ENCODE data around the gene MEIS1. TPM values are rescaled to one million over a fixed set of nuclear protein-coding genes. Genes with fewer than 3 reads are reported as not detected.

The MEIS1 gene
- total RNA-seq, 1 experiment from 2014 or later, result 4.1 TPM

DNA sequence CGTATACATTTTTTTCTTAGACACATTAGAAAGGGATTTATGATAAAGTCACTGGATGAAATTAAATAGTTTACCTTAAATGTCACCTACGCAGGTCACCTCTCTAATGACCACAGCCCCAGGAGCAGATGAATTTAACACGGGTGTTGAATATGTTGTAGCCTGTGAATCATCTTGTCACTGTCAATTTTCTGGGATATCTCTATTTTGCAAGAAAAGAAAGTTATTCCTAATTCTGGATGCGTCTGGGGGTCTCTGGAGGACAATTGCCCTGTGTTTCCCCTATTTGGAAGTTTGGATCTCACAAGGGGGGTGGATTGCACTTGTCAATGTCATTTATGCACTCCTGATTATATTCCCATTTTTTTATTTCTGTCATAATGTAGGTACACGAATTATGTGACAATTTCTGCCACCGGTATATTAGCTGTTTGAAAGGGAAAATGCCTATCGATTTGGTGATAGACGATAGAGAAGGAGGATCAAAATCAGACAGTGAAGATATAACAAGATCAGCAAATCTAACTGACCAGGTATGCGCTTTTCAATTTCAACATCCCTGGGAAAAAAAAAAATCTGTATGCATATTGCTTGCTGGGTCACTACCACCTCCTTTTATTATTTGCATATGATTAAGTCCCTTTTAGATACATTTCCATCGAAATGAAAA is 7.7 kb downstream of the MEIS1 start:
- DNase-seq, result no peak
- ChIA-PET CTCF (no interaction called here), POLR2A (ENCODE audit: unreplicated experiment) (no interaction called here)
- Histone ChIP-seq H3K36me3 (ENCODE audit: low read depth, low read length) (no peaks in the 10 kb centered on the region), H3K4me1 (ENCODE audit: insufficient read depth, low read length) (no peaks in the 10 kb centered on the region), H4K20me1 (ENCODE audit: low read length) (no peaks in the 10 kb centered on the region), H3K9ac (ENCODE audit: low read length) (no peak overlapping the region), H3K9me3 (ENCODE audit: low read length) (no peaks in the 10 kb centered on the region), H2AFZ (ENCODE audit: low read length) (no peak overlapping the region), H3K9me2 (replicated peaks; ENCODE audit: low read length) (no peaks in the 10 kb centered on the region), H3K79me2 (ENCODE audit: low read length) (no peaks in the 10 kb centered on the region), H3K27ac (ENCODE audit: low read length) (no peak overlapping the region), H3K4me3 (ENCODE audit: low read length) (no peak overlapping the region), H3K4me2 (ENCODE audit: low read length) (no peak overlapping the region), H3F3A (ENCODE audit: low read length, unreplicated experiment) (no peaks in the 10 kb centered on the region), H3K27me3 (ENCODE audit: low read length) (no peaks in the 10 kb centered on the region)
- intact Hi-C loops (cut with micrococcal nuclease), result no loop called here
- TF ChIP-seq EZH2 (IDR thresholded peaks at IDR 0.05; ENCODE audit: low read length, unreplicated experiment), result no peak
- no TSS peak for BruUV-seq (replicated peaks)
- no peak for ATAC-seq

DNA sequence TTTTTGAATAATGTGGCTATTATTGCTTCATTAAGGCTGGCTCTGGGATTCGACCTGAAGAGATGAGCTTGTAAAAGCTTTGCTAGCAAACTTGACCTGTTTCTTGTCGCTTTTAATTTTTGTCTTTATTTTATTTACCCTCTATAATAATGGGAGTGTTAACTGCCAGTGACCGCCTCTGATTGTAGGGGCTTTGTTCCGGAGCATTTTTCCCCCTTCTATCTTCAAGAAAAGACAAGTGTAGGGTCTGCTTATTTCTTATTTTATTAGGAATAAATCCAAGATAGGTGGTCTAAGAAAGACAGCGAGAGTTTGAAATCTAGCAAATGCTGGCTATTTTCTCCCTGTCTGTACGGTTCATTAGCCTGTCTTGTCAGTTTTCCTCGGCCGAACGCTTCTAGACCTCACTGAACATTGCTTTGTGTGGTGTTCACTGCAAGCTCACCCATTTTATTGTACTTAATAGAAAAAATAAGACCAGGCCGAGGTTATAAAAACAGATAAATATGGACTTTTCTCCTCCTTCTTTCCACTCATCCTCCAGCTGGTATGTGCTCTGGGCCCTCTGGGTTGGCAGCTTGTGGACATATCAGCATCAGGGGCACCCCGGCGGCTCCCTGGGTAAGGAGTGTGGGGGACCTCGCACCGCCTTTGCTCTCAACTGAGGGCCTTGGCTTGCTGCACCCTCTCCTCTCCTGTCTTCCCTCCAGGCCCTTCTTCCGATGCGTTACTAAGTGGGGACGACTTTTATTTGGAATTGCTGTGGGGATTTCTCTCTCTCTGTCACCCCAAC is 8.5 kb downstream of the MEIS1 start:
- H3K79me2 ChIP-seq (ENCODE audit: low read length), result no peaks in the 10 kb centered on the region
- no TSS peak for BruUV-seq (replicated peaks)

DNA sequence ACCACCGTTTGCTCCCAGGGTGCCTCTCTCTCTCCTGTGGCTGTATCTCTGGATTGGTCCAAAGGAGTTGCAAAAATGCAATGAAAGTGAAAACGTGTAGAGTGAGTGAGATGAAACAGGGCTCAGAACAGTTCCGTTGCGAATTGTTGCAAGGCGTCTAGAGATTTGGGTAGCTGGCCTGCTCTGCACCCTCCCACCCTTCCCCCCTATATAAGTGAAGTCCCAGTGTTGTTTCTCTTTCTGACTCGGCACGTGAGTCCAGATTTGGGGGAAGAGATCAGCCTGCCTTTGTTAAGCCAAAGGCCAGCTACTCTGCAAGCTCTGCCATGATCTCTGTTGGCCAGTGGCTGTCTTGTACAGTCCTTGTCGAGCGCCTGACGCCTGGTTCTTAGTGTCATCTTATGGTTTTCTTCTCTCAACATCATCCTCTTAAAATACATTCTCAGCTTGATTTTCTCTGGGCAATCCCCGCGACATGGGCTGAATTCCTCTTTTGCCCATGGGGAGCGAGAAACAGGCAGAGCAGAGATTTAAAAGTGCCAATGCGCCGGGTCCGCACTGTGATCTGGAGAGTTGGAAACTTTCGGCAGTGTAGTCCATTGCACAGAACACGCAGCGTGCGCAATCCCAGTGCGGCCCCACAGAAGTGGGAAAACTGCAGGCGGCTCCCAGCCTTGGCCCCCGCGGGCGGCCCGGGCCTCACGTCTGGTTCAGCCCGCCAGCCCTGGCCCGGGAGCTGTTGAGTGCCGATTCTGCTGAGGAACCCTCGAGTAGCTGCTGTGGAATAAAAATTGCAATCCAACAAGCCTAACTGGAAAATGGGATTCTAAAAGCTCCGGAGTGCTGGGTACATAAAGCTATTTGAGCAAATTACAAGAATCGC is 9.3 kb downstream of the MEIS1 start:
- Histone ChIP-seq H3K9ac (ENCODE audit: low read length) (no peak overlapping the region), H3K36me3 (ENCODE audit: low read depth, low read length) (no peaks in the 10 kb centered on the region), H3K79me2 (ENCODE audit: low read length) (no peaks in the 10 kb centered on the region), H3K27ac (ENCODE audit: low read length) (no peak overlapping the region), H2AFZ (ENCODE audit: low read length) (no peak overlapping the region), H3K4me2 (ENCODE audit: low read length) (no peak overlapping the region), H3K9me3 (ENCODE audit: low read length) (no peaks in the 10 kb centered on the region), H3K4me3 (ENCODE audit: low read length) (no peak overlapping the region), H3F3A (ENCODE audit: low read length, unreplicated experiment) (no peaks in the 10 kb centered on the region), H4K20me1 (ENCODE audit: low read length) (no peaks in the 10 kb centered on the region), H3K9me2 (replicated peaks; ENCODE audit: low read length) (no peaks in the 10 kb centered on the region), H3K27me3 (ENCODE audit: low read length) (no peaks in the 10 kb centered on the region), H3K4me1 (ENCODE audit: insufficient read depth, low read length) (no peaks in the 10 kb centered on the region)
- BruUV-seq (replicated peaks), result no TSS peak
- TF ChIP-seq, protein P1, sequence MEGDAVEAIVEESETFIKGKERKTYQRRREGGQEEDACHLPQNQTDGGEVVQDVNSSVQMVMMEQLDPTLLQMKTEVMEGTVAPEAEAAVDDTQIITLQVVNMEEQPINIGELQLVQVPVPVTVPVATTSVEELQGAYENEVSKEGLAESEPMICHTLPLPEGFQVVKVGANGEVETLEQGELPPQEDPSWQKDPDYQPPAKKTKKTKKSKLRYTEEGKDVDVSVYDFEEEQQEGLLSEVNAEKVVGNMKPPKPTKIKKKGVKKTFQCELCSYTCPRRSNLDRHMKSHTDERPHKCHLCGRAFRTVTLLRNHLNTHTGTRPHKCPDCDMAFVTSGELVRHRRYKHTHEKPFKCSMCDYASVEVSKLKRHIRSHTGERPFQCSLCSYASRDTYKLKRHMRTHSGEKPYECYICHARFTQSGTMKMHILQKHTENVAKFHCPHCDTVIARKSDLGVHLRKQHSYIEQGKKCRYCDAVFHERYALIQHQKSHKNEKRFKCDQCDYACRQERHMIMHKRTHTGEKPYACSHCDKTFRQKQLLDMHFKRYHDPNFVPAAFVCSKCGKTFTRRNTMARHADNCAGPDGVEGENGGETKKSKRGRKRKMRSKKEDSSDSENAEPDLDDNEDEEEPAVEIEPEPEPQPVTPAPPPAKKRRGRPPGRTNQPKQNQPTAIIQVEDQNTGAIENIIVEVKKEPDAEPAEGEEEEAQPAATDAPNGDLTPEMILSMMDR (conservative IDR thresholded peaks at IDR 0.05; ENCODE audit: low read depth, low read length), result no peak
- TF ChIP-seq EZH2 (IDR thresholded peaks at IDR 0.05; ENCODE audit: low read length, unreplicated experiment) (no peak), EZH2phosphoT487 (IDR thresholded peaks at IDR 0.05; ENCODE audit: borderline replicate concordance, low read length) (no peak)
- intact Hi-C loops (cut with micrococcal nuclease), result no loop called here
- no peak for DNase-seq
- ChIA-PET CTCF (no interaction called here), POLR2A (ENCODE audit: unreplicated experiment) (no interaction called here)
- no peak for ATAC-seq

More for the DNA sequence above, 8.5 kb downstream of the MEIS1 start:
- ATAC-seq (no peak), DNase-seq (no peak)
- POLR2A ChIA-PET (ENCODE audit: unreplicated experiment), result no interaction called here
- H3F3A ChIP-seq (ENCODE audit: low read length, unreplicated experiment), result no peaks in the 10 kb centered on the region
- H3K9me2 ChIP-seq (replicated peaks; ENCODE audit: low read length), result no peaks in the 10 kb centered on the region
- no peaks in the 10 kb centered on the region for H3K4me1 ChIP-seq (ENCODE audit: insufficient read depth, low read length)
- no peak overlapping the region for H3K27ac ChIP-seq (ENCODE audit: low read length)
- intact Hi-C loops (cut with micrococcal nuclease), result no loop called here
- H2AFZ ChIP-seq (ENCODE audit: low read length), result no peak overlapping the region
- no peak overlapping the region for H3K4me3 ChIP-seq (ENCODE audit: low read length)
- H3K36me3 ChIP-seq (ENCODE audit: low read depth, low read length), result no peaks in the 10 kb centered on the region
- CTCF ChIA-PET, result no interaction called here
- no peak overlapping the region for H3K9ac ChIP-seq (ENCODE audit: low read length)
- TF ChIP-seq, protein P1 (conservative IDR thresholded peaks at IDR 0.05; ENCODE audit: low read depth, low read length), result no peak
- TF ChIP-seq EZH2 (IDR thresholded peaks at IDR 0.05; ENCODE audit: low read length, unreplicated experiment) (no peak), EZH2phosphoT487 (IDR thresholded peaks at IDR 0.05; ENCODE audit: borderline replicate concordance, low read length) (no peak)
- H3K4me2 ChIP-seq (ENCODE audit: low read length), result no peak overlapping the region
- no peaks in the 10 kb centered on the region for H3K27me3 ChIP-seq (ENCODE audit: low read length)
- H4K20me1 ChIP-seq (ENCODE audit: low read length), result no peaks in the 10 kb centered on the region
- no peaks in the 10 kb centered on the region for H3K9me3 ChIP-seq (ENCODE audit: low read length)
